ENCODE results near the gene CFAP107.

- TF ChIP-seq CTCF (IDR thresholded peaks at IDR 0.05) (no peak), POLR2A (IDR thresholded peaks at IDR 0.05) (no peak)
These were observed 15.8 kb upstream of the CFAP107 start for GRCh38 chr1:12730156-12730555.

Measured in esophagus squamous epithelium (tissue), 4 donors.